ENCODE data around the gene SP140.

The SP140 gene

GRCh38 chr2:230205034-230205433, 20.5 kb upstream of the SP140 start:
- Histone ChIP-seq H3K27me3 (ENCODE audit: control insufficient read depth in 1 of 2, insufficient read depth in 1 of 2, low read length in 2 of 2) (no peaks in the 10 kb centered on the region), H3K18ac (ENCODE audit: low read depth in 1 of 2, low read length in 2 of 2) (no peak overlapping the region), H3K4me1 (ENCODE audit: control insufficient read depth, insufficient read depth, low read depth, low read length) (no peaks in the 10 kb centered on the region), H3K23ac (ENCODE audit: low read length in 2 of 2) (no peak overlapping the region), H2BK15ac (ENCODE audit: low read depth, poor library complexity, severe bottlenecking) (no peak overlapping the region), H4K91ac (ENCODE audit: low read length) (no peak overlapping the region), H3K4ac (ENCODE audit: low read depth in 1 of 2, low read length in 2 of 2) (no peak overlapping the region), H3K79me1 (replicated peaks; ENCODE audit: low read length, poor library complexity, severe bottlenecking) (no peaks in the 10 kb centered on the region), H4K8ac (ENCODE audit: low read length) (no peak overlapping the region), H2AK5ac (ENCODE audit: low read length, severe bottlenecking) (no peak overlapping the region), H3K9me3 (ENCODE audit: control insufficient read depth, low read length) (no peaks in the 10 kb centered on the region), H3K9ac (ENCODE audit: low read length) (no peak overlapping the region), H2AFZ (ENCODE audit: low read depth, low read length) (no peak overlapping the region), H3K27ac (ENCODE audit: low read length, poor library complexity, severe bottlenecking) (no peak overlapping the region), H3K36me3 (ENCODE audit: control insufficient read depth in 1 of 2, insufficient read depth in 2 of 2, low read depth in 1 of 2, low read length in 2 of 2) (peaks cover 31 to 98% of the 10 kb centered on the region in 2 experiments), H3K4me2 (ENCODE audit: low read length, poor library complexity, severe bottlenecking) (no peak overlapping the region), H2BK12ac (ENCODE audit: low read length in 2 of 2) (no peak overlapping the region), H3K4me3 (ENCODE audit: insufficient read depth in 1 of 2, low read depth in 1 of 2, low read length in 2 of 2) (no peak overlapping the region), H2BK5ac (ENCODE audit: low read depth, low read length, poor library complexity, severe bottlenecking) (no peak overlapping the region), H2BK120ac (ENCODE audit: low read depth, low read length) (no peak overlapping the region), H3K14ac (ENCODE audit: low read length in 2 of 2) (no peak overlapping the region)
- DNase-seq: no peak
- WGBS: 88% methylated on average over 1 of the region's 1 CpG

DNA sequence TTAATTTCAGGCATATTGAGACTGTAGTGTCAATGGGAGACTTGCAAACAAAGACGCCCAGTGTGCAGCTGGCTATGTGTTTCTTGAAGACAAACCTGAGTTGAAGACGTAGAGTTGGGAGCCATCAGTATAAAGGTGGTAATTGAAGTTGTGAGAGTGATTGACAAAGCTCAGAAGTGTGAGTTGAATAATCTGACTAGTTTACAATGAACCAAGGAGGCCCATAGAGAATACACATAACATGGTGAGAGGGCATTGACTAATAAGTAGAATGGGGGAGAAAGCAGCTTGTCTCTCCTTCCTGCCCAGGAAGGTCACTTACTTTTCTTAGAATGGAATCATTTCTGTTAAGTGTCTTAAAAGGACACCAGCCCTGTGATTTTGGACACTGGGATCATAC, 19.8 kb upstream of the SP140 start:
- Histone ChIP-seq H3K14ac (ENCODE audit: low read length in 2 of 2) (no peak overlapping the region), H3K4me1 (ENCODE audit: control insufficient read depth, insufficient read depth, low read depth, low read length) (no peaks in the 10 kb centered on the region), H3K9me3 (ENCODE audit: control insufficient read depth, low read length) (no peaks in the 10 kb centered on the region), H4K8ac (ENCODE audit: low read length) (no peak overlapping the region), H3K9ac (ENCODE audit: low read length) (no peak overlapping the region), H2BK120ac (ENCODE audit: low read depth, low read length) (no peak overlapping the region), H2AFZ (ENCODE audit: low read depth, low read length) (no peak overlapping the region), H3K4me2 (ENCODE audit: low read length, poor library complexity, severe bottlenecking) (no peak overlapping the region), H3K18ac (ENCODE audit: low read depth in 1 of 2, low read length in 2 of 2) (no peak overlapping the region), H3K4me3 (ENCODE audit: insufficient read depth in 1 of 2, low read depth in 1 of 2, low read length in 2 of 2) (no peak overlapping the region), H2AK5ac (ENCODE audit: low read length, severe bottlenecking) (no peak overlapping the region), H3K23ac (ENCODE audit: low read length in 2 of 2) (no peak overlapping the region), H2BK12ac (ENCODE audit: low read length in 2 of 2) (no peak overlapping the region), H2BK15ac (ENCODE audit: low read depth, poor library complexity, severe bottlenecking) (no peak overlapping the region), H3K36me3 (ENCODE audit: control insufficient read depth in 1 of 2, insufficient read depth in 2 of 2, low read depth in 1 of 2, low read length in 2 of 2) (peaks cover 32 to 98% of the 10 kb centered on the region in 2 experiments), H3K27ac (ENCODE audit: low read length, poor library complexity, severe bottlenecking) (no peak overlapping the region), H3K27me3 (ENCODE audit: control insufficient read depth in 1 of 2, insufficient read depth in 1 of 2, low read length in 2 of 2) (no peaks in the 10 kb centered on the region), H4K91ac (ENCODE audit: low read length) (no peak overlapping the region), H3K4ac (ENCODE audit: low read depth in 1 of 2, low read length in 2 of 2) (no peak overlapping the region), H3K79me1 (replicated peaks; ENCODE audit: low read length, poor library complexity, severe bottlenecking) (no peaks in the 10 kb centered on the region), H2BK5ac (ENCODE audit: low read depth, low read length, poor library complexity, severe bottlenecking) (no peak overlapping the region)
- WGBS: 97% methylated on average over 2 of the region's 2 CpGs
- DNase-seq: no peak

DNA sequence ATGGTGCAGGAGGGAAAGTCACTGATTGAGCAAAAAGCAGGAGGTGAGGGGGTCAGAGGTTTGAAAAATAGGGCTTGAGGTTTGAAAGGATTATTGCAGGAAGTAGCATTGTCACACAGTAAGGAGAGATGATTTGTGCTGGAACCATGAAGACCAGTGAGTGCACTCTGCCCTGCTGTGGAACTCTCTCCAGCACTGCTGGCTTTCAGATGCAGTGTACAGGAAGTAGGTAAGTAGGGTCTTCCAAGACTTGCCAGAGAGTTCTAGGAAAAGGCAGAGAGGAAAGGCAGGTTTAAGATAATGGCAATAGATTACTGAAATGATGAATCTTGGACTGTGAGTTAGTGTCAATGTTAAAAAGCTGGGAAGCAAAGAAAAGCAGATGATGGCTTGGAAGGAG, 17.0 kb upstream of the SP140 start:
- Histone ChIP-seq H3K9ac (ENCODE audit: low read length) (no peak overlapping the region), H3K4ac (ENCODE audit: low read depth in 1 of 2, low read length in 2 of 2) (no peak overlapping the region), H2BK120ac (ENCODE audit: low read depth, low read length) (no peak overlapping the region), H3K79me1 (replicated peaks; ENCODE audit: low read length, poor library complexity, severe bottlenecking) (peaks cover under 1% of the 10 kb centered on the region), H3K36me3 (ENCODE audit: control insufficient read depth in 1 of 2, insufficient read depth in 2 of 2, low read depth in 1 of 2, low read length in 2 of 2) (peaks cover 34 to 98% of the 10 kb centered on the region in 2 experiments), H3K14ac (ENCODE audit: low read length in 2 of 2) (no peak overlapping the region), H4K91ac (ENCODE audit: low read length) (no peak overlapping the region), H4K8ac (ENCODE audit: low read length) (no peak overlapping the region), H3K4me2 (ENCODE audit: low read length, poor library complexity, severe bottlenecking) (no peak overlapping the region), H3K23ac (ENCODE audit: low read length in 2 of 2) (no peak overlapping the region), H3K9me3 (ENCODE audit: control insufficient read depth, low read length) (no peaks in the 10 kb centered on the region), H3K4me1 (ENCODE audit: control insufficient read depth, insufficient read depth, low read depth, low read length) (no peaks in the 10 kb centered on the region), H2BK5ac (ENCODE audit: low read depth, low read length, poor library complexity, severe bottlenecking) (no peak overlapping the region), H2BK12ac (ENCODE audit: low read length in 2 of 2) (no peak overlapping the region), H2AK5ac (ENCODE audit: low read length, severe bottlenecking) (no peak overlapping the region), H3K18ac (ENCODE audit: low read depth in 1 of 2, low read length in 2 of 2) (no peak overlapping the region), H3K27ac (ENCODE audit: low read length, poor library complexity, severe bottlenecking) (no peak overlapping the region), H2AFZ (ENCODE audit: low read depth, low read length) (no peak overlapping the region), H3K4me3 (ENCODE audit: insufficient read depth in 1 of 2, low read depth in 1 of 2, low read length in 2 of 2) (no peak overlapping the region), H3K27me3 (ENCODE audit: control insufficient read depth in 1 of 2, insufficient read depth in 1 of 2, low read length in 2 of 2) (no peaks in the 10 kb centered on the region), H2BK15ac (ENCODE audit: low read depth, poor library complexity, severe bottlenecking) (no peak overlapping the region)
- DNase-seq: no peak

DNA sequence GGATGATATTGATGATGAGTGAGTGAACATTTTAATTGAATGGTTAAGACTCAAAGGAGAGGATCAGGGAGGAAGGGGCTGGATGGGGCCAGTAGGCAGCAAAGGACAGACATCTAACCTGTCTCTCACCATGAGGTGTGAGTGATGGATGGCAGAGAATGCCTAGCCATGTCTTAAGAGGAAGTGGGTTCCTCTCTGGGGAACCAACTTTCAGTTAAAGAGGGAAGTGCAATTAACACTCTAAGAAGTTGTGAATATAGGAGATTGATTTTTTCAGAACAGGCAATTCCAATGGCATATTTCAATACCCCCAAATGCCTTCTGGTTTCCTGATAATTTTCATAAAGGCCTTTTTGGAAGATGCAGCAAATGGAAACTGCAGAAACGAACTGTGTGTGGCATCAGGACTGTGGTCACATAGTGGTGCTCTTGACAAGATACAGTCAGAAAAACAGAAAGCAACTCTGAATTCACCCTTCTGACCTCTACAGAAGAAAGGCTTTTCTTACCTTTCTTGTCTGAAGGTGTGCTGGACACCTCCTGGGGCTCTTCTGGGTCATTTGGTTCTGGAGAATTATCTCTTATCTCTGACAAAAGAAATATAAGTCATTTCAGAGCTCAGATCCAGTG, 16.0 kb upstream of the SP140 start:
- Histone ChIP-seq H3K4me1 (ENCODE audit: control insufficient read depth, insufficient read depth, low read depth, low read length) (no peaks in the 10 kb centered on the region), H4K8ac (ENCODE audit: low read length) (no peak overlapping the region), H3K4me2 (ENCODE audit: low read length, poor library complexity, severe bottlenecking) (no peak overlapping the region), H4K91ac (ENCODE audit: low read length) (no peak overlapping the region), H3K79me1 (replicated peaks; ENCODE audit: low read length, poor library complexity, severe bottlenecking) (peaks cover 2% of the 10 kb centered on the region), H3K14ac (ENCODE audit: low read length in 2 of 2) (no peak overlapping the region), H3K27me3 (ENCODE audit: control insufficient read depth in 1 of 2, insufficient read depth in 1 of 2, low read length in 2 of 2) (no peaks in the 10 kb centered on the region), H3K18ac (ENCODE audit: low read depth in 1 of 2, low read length in 2 of 2) (no peak overlapping the region), H2BK5ac (ENCODE audit: low read depth, low read length, poor library complexity, severe bottlenecking) (no peak overlapping the region), H2BK120ac (ENCODE audit: low read depth, low read length) (no peak overlapping the region), H3K36me3 (ENCODE audit: control insufficient read depth in 1 of 2, insufficient read depth in 2 of 2, low read depth in 1 of 2, low read length in 2 of 2) (peaks cover 34 to 99% of the 10 kb centered on the region in 2 experiments), H3K9me3 (ENCODE audit: control insufficient read depth, low read length) (no peaks in the 10 kb centered on the region), H3K4me3 (ENCODE audit: insufficient read depth in 1 of 2, low read depth in 1 of 2, low read length in 2 of 2) (no peak overlapping the region), H2AFZ (ENCODE audit: low read depth, low read length) (no peak overlapping the region), H3K27ac (ENCODE audit: low read length, poor library complexity, severe bottlenecking) (no peak overlapping the region), H3K4ac (ENCODE audit: low read depth in 1 of 2, low read length in 2 of 2) (no peak overlapping the region), H2AK5ac (ENCODE audit: low read length, severe bottlenecking) (no peak overlapping the region), H3K23ac (ENCODE audit: low read length in 2 of 2) (no peak overlapping the region), H2BK12ac (ENCODE audit: low read length in 2 of 2) (no peak overlapping the region), H3K9ac (ENCODE audit: low read length) (no peak overlapping the region), H2BK15ac (ENCODE audit: low read depth, poor library complexity, severe bottlenecking) (no peak overlapping the region)
- DNase-seq: no peak
- WGBS: 33% methylated on average over 1 of the region's 1 CpG

All from mesenchymal stem cell (in vitro differentiated cells and primary cell).